ENCODE measurements around the gene TTC32. TPM values are rescaled to one million over a fixed set of nuclear protein-coding genes. Genes with fewer than 3 reads are reported as not detected.
"Not testable (repeated sequence)": the region's sequence is repeated elsewhere in the genome, so short reads cannot be mapped to it uniquely, and the experiment has no call there.

TTC32 gene
- polyA plus RNA-seq, 3 donors from 2014 or later: 14.0 to 28.3 (median 22.2) TPM

DNA sequence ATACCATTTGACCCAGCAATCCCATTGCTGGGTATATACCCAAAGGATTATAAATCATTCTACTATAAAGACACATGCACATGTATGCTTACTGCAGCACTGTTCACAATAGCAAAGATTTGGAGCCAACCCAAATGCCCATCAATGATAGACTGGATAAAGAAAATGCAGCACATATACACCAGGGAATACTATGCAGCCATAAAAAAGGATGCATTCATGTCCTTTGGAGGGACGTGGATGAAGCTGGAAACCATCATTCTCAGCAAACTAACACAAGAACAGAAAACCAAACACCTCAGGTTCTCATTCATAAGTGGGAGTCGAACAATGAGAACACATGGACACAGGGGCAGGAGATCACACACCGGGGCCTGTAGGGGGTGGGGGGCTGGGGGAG is 20.4 kb upstream of the TTC32 start:
- not testable (repeated sequence) for H3K4me1 Mint-ChIP-seq; H3K27me3 Mint-ChIP-seq (ENCODE audit: low read depth in 3 of 3); DNase-seq; H3K27ac Mint-ChIP-seq; H3K4me3 Mint-ChIP-seq
- peaks cover 6 to 11% (median 10%) of the 10 kb centered on the region in 6 donors for H3K9me3 Mint-ChIP-seq
- H3K36me3 Mint-ChIP-seq: peaks cover 27 to 59% (median 45%) of the 10 kb centered on the region in 3 donors

GRCh38 chr2:19916385-19916950 is 14.7 kb upstream of the TTC32 start:
- no peak overlapping the region for H3K27ac Mint-ChIP-seq
- H3K4me1 Mint-ChIP-seq: no peaks in the 10 kb centered on the region
- peaks cover 0 to 1% (median 0%) of the 10 kb centered on the region in 3 donors for H3K27me3 Mint-ChIP-seq (ENCODE audit: low read depth in 3 of 3)
- no peak for DNase-seq
- H3K36me3 Mint-ChIP-seq: peaks cover 5 to 42% (median 26%) of the 10 kb centered on the region in 3 donors
- H3K4me3 Mint-ChIP-seq: no peak overlapping the region
- H3K9me3 Mint-ChIP-seq: no peaks in the 10 kb centered on the region

- Mint-ChIP-seq H3K4me3 (no peak overlapping the region), H3K36me3 (peaks cover 8 to 33% (median 19%) of the 10 kb centered on the region in 3 donors), H3K27ac (no peak overlapping the region), H3K4me1 (no peaks in the 10 kb centered on the region), H3K9me3 (no peaks in the 10 kb centered on the region), H3K27me3 (ENCODE audit: low read depth in 3 of 3) (peaks cover 0 to 1% (median 0%) of the 10 kb centered on the region in 3 donors)
- DNase-seq: no peak
Measured at GRCh38 chr2:19914266-19914975, 12.6 kb upstream of the TTC32 start.

DNA sequence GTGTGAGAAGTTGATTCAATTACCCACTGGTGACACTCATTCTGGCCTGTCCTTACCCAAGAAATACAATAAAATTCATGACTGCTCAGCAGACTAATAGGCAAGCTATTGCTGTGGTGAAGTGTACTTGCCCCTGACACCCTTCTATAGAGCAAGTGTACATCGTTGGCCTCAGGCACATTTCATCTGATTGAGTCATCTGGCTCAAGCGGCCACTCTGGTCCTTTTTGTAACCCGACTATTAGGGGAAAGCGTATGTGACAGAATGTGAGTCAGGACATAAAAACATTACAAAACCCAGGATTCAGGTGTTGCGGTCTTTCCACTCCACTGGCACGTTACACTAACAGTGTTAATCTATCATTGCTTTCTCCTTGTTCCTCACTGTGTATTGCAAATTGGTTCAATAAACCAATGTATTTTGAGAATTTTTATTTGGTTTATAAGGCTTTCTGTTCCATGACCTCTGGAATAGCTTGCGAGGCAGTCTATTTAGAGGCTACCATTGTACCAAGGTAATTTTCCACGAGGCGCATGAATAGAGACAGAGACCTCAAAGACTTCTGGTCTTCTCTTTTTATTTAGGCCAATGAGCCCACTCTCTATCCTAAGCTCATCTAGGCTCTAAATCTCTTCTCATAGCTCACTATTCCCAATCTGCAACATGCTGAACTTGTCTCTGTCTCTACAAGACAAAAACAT is 10.2 kb upstream of the TTC32 start:
- Mint-ChIP-seq H3K27ac (no peak overlapping the region), H3K4me3 (no peak overlapping the region), H3K9me3 (no peaks in the 10 kb centered on the region), H3K36me3 (peaks cover 3 to 21% (median 9%) of the 10 kb centered on the region in 3 donors), H3K4me1 (no peaks in the 10 kb centered on the region), H3K27me3 (ENCODE audit: low read depth in 3 of 3) (peaks cover 0 to 1% (median 0%) of the 10 kb centered on the region in 3 donors)
- no peak for DNase-seq

DNA sequence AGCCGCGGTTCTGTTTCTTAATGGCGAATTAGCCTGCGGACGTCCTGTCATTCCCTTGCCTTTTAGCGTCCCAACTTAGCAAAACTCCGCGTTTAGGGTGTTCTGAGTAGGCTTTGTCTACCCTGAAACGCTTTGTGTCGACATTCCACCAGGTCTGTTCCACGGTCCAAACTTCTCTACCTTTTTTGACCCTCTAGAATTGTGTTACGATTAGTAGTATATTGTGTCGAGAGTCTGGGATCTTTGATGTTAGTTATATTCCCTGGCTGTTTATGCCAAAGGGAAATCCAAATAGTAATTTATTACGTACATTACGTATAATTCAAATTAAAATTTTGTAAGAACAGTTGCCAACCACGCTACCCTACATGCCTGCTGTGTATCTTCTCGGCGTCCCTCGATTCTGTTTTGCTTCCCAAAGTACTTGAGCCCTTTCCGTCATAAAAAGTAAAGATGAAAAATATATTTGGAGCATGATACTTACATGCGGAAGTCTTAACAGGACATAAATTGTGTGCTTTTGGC is 495 bp upstream of the TTC32 start:
- DNase-seq: no peak
- H3K4me1 Mint-ChIP-seq: peaks cover 38 to 40% of the 10 kb centered on the region in 2 donors
- H3K9me3 Mint-ChIP-seq: no peaks in the 10 kb centered on the region
- H3K27ac Mint-ChIP-seq: peak overlapping the region; percentile 95 to 100 (median 98)
- peak overlapping the region; percentile 93 to 99 (median 97) for H3K4me3 Mint-ChIP-seq
- peaks cover 7 to 21% (median 18%) of the 10 kb centered on the region in 3 donors for H3K27me3 Mint-ChIP-seq (ENCODE audit: low read depth in 3 of 3)
- no peaks in the 10 kb centered on the region for H3K36me3 Mint-ChIP-seq

DNA sequence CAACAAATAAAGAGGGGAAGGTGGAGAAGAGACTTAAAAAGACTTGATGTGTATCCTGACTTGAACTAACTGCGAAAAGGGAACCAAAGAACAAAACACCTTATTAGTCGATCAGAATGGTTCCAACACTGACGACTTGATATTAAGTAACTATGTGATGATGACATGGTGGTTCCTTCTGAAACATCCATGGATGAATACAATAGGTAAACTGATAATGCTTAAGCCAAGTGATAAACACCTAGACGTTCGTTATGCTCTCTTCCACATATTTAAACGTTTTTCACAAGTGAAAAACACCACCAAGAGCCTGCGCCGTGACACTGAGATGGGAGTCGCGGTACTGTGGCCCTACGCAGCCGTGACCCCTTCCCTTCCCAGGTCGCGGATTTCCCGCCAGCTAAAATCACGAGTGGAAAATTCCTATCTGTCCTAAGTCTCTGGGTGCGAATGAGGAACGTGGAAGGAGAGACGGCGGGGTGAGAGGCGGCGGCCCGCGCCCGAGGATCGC is 797 bp downstream of the TTC32 start:
- no peaks in the 10 kb centered on the region for H3K9me3 Mint-ChIP-seq
- no peak for DNase-seq
- no peaks in the 10 kb centered on the region for H3K36me3 Mint-ChIP-seq
- H3K4me3 Mint-ChIP-seq: peak overlapping the region; percentile 93 to 99 (median 97)
- peaks cover 40 to 45% of the 10 kb centered on the region in 2 donors for H3K4me1 Mint-ChIP-seq
- H3K27ac Mint-ChIP-seq: peak overlapping the region; percentile 95 to 100 (median 98)
- peaks cover 7 to 21% (median 18%) of the 10 kb centered on the region in 3 donors for H3K27me3 Mint-ChIP-seq (ENCODE audit: low read depth in 3 of 3)

GRCh38 chr2:19899985-19900930 is 1.5 kb downstream of the TTC32 start:
- Mint-ChIP-seq H3K27ac (peak overlapping the region; percentile 95 to 100 (median 98)), H3K27me3 (ENCODE audit: low read depth in 3 of 3) (peaks cover 7 to 21% (median 18%) of the 10 kb centered on the region in 3 donors), H3K36me3 (no peaks in the 10 kb centered on the region), H3K9me3 (no peaks in the 10 kb centered on the region), H3K4me3 (peak overlapping the region; percentile 93 to 99 (median 97)), H3K4me1 (peaks cover 44 to 52% of the 10 kb centered on the region in 2 donors)
- peak; percentile 17 to 31 (median 30) for DNase-seq

GRCh38 chr2:19898592-19899329 is 3.0 kb downstream of the TTC32 start:
- H3K9me3 Mint-ChIP-seq: no peaks in the 10 kb centered on the region
- H3K27me3 Mint-ChIP-seq (ENCODE audit: low read depth in 3 of 3): peaks cover 7 to 18% (median 18%) of the 10 kb centered on the region in 3 donors
- peak overlapping the region in 1 of 5 donors; percentile 21 for H3K4me3 Mint-ChIP-seq
- peak overlapping the region in 4 of 6 donors; percentile 12 to 71 (median 32) for H3K27ac Mint-ChIP-seq
- H3K36me3 Mint-ChIP-seq: peaks cover 0 to 4% (median 0%) of the 10 kb centered on the region in 3 donors
- DNase-seq: no peak
- peaks cover 46 to 63% of the 10 kb centered on the region in 2 donors for H3K4me1 Mint-ChIP-seq

DNA sequence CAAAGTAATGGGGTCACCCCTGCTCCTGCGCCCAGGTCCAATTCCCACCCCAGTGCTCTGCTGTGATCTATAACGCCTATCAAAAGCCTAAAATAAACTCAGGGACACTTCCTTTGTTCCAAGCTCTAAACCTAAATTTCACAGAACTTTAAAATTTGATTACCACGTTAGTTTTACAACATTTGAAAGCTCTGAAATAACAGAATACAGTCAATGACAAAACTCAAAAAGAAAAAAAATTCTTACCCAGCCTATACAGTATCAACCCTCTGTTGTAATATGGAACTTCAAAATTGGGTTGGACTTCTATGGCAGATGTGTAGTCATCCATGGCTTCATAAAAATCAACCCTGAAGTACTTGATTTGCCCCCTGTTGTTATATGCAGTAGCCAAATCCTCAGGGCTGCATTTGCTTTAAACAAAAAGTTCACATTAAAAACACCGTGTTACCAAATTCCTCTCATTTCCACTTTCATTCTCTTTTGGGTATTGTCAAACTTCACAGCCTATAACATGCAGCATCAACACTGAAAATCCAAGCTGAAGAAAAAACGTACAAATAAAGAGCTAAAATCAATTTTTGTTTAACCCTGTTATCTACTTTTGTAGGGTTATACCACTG is 4.0 kb downstream of the TTC32 start:
- Mint-ChIP-seq H3K27me3 (ENCODE audit: low read depth in 3 of 3) (peaks cover 7 to 18% (median 18%) of the 10 kb centered on the region in 3 donors), H3K27ac (peak overlapping the region in 2 of 6 donors; percentile 44 to 71), H3K4me3 (peak overlapping the region in 1 of 5 donors; percentile 0), H3K4me1 (peaks cover 46 to 68% of the 10 kb centered on the region in 2 donors), H3K36me3 (peaks cover 0 to 4% (median 0%) of the 10 kb centered on the region in 3 donors), H3K9me3 (no peaks in the 10 kb centered on the region)
- DNase-seq: no peak

GRCh38 chr2:19895535-19895934 is 6.2 kb downstream of the TTC32 start:
- H3K4me1 Mint-ChIP-seq: peaks cover 37 to 62% of the 10 kb centered on the region in 2 donors
- H3K36me3 Mint-ChIP-seq: peaks cover 0 to 4% (median 0%) of the 10 kb centered on the region in 3 donors
- peaks cover 0 to 2% (median 0%) of the 10 kb centered on the region in 3 donors for H3K27me3 Mint-ChIP-seq (ENCODE audit: low read depth in 3 of 3)
- no peak for DNase-seq
- H3K9me3 Mint-ChIP-seq: no peaks in the 10 kb centered on the region
- no peak overlapping the region for H3K4me3 Mint-ChIP-seq
- H3K27ac Mint-ChIP-seq: no peak overlapping the region

DNA sequence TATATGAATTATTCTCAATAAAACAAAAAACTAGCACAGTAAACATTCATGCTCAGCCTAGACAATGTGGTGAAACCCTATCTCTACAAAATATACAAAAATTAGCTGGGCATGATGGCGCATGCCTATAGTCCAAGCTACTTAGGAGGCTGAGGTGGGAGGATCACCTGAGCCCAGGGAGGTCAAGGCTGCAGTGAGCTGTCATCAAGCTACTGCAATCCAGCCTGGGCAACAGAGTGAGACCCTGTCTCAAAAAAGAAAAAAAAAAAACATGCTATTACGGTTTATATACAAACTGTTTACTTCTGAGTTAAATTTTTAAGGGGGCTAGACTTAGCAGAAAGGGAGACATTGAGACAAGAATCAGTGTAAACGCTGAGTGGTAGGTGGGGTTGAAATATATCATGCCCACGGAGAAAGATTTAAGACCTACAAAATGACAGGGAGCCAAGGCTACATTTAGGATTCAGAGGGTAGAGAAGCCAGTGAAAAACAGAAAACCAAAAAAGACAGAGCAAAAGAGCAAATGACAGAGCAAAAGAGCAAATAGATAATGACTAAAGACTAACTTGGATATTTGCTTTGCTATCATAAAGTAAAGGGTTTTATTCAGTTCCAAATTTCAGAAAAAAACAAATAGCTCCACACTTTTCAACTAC is 7.5 kb downstream of the TTC32 start:
- Mint-ChIP-seq H3K27ac (peak overlapping the region in 1 of 6 donors; percentile 2), H3K4me3 (no peak overlapping the region)

More for the DNA sequence above, 7.5 kb downstream of the TTC32 start:
- Mint-ChIP-seq H3K4me1 (peaks cover 28 to 52% of the 10 kb centered on the region in 2 donors), H3K27me3 (ENCODE audit: low read depth in 3 of 3) (no peaks in the 10 kb centered on the region), H3K36me3 (peaks cover 0 to 4% (median 0%) of the 10 kb centered on the region in 3 donors), H3K9me3 (no peaks in the 10 kb centered on the region)
- DNase-seq: no peak

Measured in immature natural killer cell (primary cell).